ENCODE measurements around the gene THBD.

The THBD gene

DNA sequence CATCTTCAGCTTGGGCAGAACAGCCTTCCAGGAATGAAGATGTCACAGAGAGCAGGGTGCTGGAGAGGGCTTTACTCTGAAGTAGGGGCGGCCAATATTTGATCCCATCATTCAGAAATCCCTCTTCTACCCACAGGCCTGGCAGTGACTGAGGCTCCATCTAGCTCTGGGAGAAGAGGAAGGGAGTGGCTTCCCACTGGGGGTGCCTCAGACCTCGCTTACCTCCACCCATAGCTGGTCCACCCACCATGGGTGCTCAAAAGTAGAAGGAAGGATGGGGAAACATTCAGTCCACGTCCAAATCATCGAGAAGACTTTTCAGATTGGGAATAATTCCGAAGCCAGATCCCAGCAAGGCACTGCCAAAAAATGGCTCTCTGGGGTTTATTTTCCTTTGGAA, 11.8 kb upstream of the THBD start:
- no peak for DNase-seq

DNA sequence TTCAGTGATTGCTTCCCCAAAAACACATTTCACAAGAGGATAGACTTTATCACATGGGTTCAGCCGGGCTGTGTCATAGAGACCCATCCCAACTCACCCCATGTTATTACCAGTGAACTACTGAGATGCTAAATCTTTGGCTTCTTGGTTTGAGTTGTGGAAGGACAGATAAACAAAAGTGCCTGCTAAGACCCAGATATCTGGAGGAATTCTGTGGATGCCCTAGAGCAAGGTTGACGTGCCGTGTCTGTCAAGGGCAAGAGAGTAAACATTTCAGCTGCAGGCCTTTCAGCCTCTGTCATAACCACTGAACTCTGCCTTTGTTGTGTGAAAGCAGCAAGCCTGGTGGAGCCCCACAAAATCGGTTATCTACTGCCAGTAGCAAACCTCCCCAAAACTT, 11.2 kb upstream of the THBD start:
- no peak for DNase-seq

DNA sequence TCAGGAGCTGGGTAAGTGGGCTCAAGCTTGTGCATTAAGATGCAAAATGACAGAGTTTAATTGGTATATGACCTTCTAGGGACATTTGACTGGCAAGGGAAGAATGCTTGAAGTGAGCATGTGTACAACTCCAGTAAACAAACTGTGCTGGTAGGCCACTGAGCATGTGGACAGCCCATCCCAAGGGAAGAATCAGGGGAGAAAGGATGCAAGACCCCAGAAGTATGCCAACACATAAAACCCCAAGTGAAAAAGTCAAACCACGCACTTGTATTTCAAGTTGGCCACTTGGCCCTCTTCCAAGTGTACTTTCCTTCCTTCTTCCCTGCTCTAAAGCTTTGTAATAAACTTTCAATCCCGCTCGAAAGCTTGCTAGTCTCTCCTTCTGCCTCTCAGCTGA, 10.4 kb upstream of the THBD start:
- DNase-seq, result no peak

DNA sequence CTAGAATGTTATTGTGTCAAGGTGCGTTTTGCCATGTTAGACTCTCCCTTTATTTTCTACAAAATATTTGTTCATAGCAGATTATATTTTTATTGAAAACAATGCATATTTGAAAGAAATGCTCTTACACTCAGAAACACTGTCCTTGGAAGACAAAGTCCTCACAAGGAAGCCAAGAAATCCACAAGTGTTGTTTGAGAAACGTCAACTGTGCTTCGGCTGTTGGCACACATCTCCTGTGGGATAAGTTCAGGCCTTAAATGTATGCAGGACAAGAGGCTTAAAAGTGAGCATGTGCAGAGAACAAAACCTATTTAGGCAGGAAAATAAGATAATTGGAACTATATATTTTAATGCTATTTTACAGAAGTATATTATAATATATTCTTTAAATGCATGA, 9.5 kb upstream of the THBD start:
- no peak for DNase-seq

DNA sequence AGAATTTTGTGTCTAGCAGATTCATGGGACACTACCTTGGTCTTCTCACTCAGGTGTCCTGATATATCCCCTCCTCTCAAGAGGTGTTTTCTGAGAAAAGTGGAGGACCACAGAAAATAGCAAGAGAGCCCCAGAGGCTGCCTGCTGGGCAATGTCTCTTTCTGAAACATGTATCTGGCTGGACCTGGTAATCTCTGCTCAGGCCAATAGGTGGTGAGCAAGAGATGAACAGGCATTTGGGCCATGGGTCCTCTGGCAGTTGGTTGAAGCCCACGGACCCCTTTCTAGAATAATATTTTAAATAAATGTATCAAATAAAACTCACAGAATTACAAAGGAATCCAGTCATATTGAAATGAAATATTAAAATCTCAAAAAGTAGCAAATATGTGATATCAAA, 8.8 kb upstream of the THBD start:
- no peak for DNase-seq

DNA sequence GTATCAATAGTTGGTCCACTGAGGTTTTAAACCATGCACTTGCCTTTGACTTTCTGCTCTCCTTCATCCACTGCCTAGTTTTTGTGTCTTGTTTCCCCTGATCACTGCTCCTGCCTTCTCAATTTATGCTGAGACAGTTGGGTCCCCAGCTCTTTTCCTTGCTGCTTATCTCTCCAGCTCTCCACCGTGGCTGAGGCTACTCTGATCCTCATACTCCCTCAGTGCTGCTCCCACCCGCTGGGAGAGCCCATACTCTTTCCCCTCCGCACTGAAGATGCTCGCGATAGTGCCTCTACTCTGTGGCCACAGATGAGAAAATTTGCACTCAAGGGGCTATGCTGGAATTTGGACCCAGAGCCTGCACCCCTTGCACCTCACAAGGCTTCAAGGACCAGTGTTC, 3.4 kb upstream of the THBD start:
- no peak for DNase-seq

DNA sequence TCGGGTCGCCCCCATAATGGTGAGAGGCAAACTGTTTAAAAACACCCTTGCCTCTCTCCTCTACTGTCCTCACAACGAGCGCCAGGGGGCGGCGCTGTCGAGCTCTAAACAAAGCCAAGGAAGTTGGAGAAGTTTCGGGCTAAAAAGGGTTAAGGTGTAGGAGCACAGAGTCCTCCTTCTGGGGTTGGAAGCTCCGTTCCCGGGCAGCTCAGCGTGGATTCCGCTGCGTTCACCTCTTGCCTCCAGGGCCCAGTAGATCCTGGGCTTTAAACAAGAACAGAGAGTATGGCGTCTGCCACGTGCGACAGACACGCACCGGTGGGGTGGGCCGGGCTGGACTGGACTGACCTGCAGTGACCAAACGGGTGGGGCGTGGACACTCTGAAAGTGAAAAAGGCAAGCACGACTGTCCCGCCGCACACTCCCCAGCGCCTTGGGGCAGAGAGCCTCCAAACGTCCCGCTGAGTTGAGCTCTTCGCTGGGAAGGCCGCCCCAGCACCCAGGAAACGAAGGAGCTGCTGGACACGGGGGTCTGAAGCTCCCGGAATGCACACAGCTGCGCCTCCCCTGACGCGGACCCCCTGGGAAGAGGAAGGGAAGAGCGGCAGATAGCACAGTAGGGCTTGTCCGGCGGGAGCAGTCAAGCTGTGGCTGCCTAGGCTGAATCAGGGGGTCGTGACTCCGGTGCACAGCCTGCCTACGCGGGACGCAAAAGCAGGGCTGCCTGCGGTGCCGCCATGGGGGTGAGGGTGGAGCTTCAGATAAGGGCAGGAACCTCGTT, 1.6 kb upstream of the THBD start:
- peak; percentile 69 for DNase-seq

DNA sequence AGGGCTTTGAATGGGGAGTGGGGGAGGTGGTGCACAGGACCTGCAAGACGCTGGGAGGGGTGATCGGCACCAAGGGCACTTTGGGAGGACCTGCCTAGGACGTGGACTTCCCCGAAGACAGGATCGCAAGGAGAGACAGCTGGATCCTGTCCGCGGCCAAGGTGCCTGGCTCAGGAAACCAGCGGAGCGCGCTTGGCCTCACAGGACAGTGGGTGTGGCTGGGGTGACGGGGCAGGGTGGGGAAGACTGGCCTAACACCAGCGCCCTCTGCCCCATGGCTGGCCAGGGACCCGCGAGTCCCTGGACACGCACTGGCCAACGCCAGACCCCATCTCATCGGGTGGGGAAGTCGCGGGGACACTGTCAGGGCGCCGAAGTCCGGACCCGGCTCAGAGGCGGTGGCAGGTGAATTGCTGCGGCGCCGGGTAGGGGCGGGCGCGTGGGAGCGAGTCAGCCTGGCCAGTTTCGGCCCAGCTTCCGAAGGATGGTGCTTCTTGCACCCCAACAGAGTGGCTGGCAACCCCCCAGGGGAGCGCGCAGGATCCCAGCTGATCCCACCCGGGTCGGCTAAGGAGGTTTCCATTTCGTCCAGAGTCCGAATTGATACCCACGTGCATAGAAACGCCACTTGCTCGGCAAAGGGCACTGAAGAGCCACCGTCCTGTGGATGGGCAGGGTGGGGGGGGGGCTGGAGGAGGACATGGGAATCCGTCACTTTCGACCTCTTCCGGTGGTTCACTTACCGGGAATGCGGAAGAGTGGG, 785 bp upstream of the THBD start:
- DNase-seq, result no peak

DNA sequence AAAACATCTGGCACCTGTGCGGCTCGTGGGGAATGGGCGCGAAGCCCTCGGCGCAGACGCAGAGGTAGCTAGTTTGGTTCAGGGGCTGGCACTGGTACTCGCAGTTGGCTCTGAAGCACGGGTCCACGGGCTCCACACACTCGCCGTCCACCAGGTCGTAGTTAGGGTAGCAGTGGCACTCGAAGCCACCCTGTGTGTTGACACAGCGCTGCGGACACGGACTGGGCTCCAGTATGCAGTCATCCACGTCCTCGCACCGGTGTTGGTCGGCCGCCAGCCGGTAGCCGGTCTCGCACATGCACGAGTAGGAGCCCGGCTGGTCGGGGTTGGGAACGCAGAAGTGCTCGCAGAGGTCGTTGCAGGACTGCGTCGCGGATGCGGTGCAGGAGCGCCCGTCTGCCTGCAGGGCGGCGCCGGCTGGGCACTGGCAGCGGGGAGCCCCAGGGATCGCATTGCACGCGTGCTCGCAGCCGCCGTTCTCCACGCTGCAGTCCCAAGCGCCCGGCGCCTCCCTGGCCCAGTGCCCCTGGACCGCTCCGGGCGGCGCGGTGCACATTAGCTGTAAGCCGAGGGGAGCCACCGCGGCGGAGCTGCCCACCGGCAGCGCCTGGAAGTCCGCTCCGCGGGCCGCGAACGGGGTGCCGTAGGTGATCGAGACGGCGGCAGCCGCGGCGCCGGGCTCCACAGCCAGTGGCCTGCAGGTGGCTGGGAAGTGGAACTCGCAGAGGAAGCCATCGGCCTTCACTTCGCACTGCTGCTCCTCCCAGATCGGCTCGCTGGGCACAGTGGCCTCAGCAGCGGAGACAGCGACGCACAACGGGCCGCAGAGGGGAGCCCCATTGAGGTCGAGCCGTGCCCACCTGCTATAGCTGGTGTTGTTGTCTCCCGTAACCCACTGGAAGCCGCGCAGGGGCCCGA, 930 bp downstream of the THBD start:
- peak; percentile 45 for DNase-seq

DNA sequence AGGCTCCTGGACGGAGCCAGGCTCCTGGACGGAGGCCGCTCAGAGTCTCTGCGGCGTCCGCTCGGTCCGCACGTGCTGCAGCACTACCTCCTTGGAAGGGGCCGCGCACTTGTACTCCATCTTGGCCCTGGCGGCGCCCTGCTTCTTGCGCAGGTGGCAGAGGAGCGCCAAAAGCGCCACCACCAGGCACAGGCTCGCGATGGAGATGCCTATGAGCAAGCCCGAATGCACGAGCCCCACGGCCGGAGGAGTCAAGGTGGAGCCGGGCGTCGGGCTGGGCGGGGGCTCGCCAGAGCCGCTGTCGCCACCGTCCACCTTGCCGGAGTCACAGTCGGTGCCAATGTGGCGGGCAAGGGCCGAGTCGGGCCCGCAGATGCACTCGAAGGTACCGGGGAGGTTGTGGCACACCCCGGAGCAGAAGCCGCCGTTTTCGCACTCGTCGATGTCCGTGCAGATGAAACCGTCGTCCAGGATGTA, 1.7 kb downstream of the THBD start:
- peak; percentile 31 for DNase-seq

DNA sequence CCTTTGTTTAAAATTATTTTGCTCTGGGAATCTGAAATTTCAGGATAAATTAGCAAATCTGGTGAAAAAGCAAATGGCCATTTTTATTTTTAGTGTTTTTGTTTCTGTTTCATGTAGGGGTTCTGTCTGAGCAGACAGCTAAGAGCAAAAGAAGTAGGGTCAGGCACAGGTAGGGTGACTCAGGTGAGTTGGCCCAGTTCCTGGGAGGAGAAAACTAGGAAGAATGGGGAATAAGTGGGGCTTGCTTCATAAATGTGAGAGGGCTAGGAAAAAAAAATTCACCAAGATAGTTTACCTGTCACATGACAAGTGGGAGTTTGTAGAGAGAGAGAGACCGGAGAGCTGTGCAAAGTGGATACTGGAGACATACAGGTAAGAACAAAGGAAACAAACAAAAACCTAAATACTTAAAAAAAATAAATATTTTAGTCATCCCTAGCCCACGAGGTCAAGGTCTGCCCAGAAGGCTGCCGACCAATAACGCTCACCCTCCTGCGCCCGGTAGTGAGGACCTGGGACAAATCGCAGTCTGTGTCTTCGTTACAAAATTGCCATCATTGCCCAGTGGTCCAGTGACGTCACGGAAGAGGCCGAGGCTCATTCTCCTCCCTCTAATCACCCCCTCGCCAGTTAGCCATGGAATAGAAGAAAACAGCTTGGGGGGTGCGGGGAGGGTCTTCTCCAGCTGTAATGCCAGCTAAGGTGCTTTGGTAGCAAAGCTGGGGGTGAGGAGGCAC, 2.3 kb downstream of the THBD start:
- DNase-seq, result no peak

DNA sequence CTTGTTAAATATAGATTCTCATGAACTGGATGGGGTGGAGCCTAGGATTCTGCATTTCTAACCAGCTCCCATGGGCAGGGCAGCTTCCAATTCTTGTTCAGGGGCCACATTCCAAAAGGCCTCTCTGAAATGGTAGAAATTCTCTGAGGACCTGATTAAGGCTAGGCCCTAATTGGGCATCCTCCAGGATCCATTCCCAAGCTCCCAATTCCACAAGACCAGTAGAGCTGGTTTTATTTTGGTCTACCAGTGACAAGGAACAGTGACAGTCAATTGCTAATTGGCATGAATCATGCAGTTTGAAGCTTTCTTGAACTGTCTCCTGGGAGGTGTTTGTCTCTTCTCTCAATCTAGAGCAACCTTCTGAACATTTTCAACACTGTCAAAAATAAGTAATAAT, 3.0 kb downstream of the THBD start:
- DNase-seq, result no peak

DNA sequence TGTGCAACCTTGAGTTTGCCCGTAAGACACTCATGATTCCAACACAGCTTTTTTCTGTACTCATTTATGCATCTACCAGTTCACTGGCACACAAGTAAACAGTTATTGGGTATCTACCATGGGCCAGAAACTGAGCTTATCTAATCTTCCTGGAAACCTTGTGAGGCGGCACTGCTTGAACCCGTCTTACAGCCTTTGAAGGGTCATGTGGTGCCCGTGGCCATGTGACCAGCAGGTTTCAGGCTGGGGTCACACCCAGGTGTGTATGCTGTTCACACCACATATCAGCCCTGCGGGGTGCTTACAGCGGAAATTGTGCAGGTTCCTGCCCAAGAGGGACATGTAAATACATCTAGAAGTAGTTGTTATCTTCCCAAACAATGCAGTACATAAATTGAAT, 6.1 kb downstream of the THBD start:
- DNase-seq, result no peak

DNA sequence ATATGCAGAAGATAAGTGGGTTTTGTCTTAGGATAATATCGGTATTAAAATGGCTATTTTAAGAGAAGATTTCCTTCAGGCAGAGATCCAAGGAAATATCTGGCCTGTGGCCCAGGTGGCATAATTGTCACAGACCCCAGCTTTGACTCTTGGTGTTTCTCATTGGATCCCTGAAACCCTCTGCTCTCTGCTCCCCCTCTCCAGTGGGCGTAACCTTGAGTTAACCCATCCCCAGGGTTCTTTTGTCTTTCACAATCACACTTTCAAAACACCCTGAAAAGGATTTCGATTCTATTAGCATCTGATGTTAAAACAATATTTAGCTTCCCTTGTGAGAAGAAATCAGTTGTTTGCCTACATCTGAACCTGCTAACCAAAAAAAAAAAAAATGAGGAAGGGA, 7.2 kb downstream of the THBD start:
- no peak for DNase-seq

DNA sequence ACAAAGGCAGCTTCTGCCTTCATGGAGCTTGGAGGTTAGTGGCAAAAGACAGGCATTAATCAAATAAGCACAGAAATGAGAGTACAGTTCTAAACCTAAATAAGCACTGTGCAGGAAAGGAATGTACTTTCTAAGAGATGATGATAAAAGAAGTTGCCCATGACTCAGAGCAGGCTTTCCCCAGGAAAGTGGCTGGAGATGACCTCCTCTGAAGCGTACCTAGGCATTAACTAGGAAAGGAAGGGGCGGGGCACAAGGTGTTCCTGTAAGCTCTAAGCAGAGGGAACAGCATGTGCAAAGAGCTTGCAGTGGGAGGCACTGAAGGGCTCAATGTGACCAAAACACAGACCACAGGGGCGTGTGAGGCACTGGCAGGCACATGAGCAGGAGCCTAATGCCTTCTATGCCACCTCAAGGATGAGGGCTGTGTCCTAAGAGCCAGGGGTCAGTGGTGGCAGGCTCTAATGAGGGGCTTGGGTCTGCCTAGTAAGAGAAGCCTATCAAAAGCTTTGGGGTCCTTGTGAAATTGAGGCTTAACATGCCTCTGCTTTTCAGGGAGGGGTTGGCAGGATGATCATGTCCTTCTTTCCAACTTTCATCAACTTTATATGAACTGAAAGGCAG, 9.5 kb downstream of the THBD start:
- DNase-seq, result no peak

DNA sequence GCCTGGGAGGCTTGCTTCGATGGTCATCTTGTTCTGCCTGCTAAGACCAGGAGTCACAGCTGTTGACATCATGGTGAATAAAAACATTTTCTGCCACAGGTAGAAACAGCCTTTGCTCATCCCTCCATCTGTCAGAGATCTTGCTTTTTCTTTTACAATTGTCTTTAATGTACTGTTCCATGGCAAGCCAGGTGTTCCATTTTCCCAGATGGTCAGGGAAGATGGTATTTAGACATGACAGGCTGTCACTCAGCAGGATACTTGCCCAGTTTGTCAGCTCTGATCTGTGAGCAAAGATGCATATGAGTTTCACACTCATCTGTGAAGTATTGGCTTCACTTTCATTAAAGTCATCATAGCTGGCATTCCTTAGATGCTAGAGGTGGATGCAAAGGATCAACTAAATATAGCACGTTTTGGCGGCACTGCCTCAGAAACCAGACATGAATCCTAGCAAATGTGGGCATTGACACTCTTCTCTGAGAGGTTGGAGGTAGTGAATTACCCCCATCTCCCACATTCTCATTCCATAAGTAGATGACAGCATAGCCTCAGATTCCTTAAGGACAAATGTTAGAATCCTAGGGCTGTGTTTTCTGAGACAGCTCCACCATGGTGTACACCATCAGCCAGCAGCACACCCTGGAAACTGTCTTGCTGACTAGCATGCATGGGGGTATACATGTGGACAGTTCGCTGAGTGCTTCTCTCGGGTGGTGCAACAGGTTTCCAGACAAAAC, 10.2 kb downstream of the THBD start:
- no peak for DNase-seq

DNA sequence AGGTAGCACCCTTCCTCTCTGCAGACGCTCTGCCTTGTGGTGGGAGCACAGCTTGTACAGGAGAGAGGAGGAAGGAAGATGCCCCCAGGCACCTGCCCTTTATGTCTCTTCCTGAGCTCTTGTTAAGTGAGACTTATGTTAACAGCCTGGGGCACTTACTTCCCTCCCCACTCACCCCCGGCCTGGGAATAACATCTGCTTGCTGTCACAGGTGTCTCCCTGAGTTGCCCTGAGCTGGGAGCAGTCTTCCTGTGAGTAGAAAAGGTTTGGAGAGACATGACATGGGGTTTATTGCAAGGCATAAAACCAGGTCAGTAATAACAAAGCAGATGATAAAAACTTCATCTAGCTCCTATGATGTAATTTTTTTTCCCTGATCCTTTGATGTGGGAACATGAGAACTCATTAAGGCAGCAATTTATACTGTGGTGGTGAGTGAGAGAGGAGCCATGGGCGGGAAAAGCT, 12.4 kb downstream of the THBD start:
- DNase-seq, result no peak

DNA sequence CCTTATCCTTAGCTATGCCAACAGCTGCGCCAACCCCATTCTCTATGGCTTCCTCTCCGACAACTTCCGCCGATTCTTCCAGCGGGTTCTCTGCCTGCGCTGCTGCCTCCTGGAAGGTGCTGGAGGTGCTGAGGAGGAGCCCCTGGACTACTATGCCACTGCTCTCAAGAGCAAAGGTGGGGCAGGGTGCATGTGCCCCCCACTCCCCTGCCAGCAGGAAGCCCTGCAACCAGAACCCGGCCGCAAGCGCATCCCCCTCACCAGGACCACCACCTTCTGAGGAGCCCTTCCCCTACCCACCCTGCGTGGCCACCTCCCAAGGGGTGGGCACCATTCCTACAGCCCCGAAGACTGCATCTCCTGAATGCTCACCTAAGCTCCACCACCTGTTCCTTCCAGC, 13.1 kb downstream of the THBD start:
- no peak for DNase-seq

DNA sequence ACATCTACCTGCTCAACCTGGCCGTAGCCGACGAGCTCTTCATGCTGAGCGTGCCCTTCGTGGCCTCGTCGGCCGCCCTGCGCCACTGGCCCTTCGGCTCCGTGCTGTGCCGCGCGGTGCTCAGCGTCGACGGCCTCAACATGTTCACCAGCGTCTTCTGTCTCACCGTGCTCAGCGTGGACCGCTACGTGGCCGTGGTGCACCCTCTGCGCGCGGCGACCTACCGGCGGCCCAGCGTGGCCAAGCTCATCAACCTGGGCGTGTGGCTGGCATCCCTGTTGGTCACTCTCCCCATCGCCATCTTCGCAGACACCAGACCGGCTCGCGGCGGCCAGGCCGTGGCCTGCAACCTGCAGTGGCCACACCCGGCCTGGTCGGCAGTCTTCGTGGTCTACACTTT, 13.7 kb downstream of the THBD start:
- DNase-seq, result no peak

DNA sequence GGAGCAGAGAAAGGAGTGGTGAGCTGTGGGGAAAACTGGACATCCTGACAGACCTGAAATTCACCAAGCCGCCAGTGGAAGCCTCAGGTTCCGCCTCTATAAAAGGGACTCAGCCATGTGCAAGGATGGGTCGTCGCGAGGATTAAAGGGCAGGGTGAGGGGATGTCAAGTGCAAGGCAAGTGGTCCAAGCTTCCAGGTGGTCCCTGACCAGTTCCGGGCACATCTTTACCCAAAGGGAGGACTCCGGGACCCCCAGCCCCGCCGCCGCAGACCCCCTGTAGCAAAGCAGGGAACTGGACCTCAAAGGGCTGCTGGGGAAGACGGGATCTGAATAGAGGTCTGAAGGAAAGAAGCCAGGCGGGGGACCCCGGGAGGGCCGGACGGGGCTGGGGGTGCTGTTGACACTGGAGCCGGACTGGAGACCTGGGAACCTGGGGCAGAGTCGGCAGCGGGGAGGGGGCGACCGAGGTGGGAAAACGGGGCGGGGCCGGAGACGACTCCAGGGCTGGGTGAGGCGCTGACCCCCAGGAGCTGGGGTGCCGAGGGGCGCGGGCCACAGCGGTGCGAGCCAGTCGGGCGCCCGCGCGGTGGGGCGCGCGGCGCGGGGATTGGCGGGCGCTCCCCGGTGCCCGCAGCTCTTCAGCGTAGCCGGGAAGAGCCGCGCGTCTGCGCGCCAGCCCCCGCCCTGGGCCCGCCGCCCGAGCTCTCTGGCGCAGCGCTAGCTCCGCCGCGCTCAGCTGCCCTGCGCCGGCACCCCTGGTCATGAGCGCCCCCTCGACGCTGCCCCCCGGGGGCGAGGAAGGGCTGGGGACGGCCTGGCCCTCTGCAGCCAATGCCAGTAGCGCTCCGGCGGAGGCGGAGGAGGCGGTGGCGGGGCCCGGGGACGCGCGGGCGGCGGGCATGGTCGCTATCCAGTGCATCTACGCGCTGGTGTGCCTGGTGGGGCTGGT, 14.5 kb downstream of the THBD start, which contains the start of gene SSTR4:
TSS of gene SSTR4 (plus strand) at position 592 of the 951 bp plus-strand sequence. CDS start at position 764, 172 bp downstream.
- DNase-seq, result no peak
